ENCODE measurements around the gene GRIP1. TPM values are rescaled to one million over a fixed set of nuclear protein-coding genes. Genes with fewer than 3 reads are reported as not detected.
"Not testable (repeated sequence)": the region's sequence is repeated elsewhere in the genome, so short reads cannot be mapped to it uniquely, and the experiment has no call there.

GRIP1 gene
- total RNA-seq, 1 experiment from 2014 or later: 5.0 TPM

DNA sequence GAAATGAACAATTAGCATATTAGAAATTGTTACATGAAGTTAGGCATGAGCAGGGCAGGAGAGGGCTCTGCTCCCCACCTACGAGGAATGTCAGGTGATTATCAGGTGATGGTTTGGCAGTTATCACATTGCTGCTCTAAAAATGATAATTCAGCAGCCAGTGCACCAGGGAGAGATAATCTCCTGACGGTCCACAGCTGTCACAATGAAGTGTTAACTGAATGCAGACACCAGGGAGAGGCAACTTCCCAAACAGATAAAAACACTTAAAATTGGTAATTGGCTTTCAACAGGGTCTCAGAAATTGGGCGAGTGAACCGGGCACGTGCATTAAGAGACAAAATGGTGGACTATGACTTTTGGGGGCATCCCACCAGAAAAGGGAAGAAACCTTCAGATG lies 176.0 kb downstream of the GRIP1 start:
- in situ Hi-C loops (cut with HindIII; ENCODE audit: low pct_unique_long_range_greater_than_20kb, low sequenced_read_pairs): no loop called here
- DNase-seq (ENCODE audit: low read depth): no peak

DNA sequence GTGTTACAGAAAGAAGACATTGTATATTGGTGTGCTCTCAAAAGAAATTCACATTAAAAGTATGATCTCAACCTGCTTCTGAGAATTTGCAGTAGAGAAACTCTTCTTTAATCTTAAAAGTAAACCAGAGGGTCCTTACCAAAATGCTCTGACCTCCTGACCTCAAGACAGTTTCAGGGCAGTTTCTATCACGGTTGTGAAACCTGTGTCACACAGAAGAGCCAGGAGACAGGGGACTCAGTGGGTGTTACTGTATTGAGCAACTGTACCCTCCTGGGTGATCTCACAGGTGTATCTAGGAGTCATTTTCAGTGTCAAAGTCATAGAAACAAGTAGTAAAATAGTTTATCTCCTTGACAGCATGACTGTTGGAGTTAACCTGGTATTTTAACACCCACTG lies 178.0 kb downstream of the GRIP1 start:
- no peak for DNase-seq (ENCODE audit: low read depth)
- in situ Hi-C loops (cut with HindIII; ENCODE audit: low pct_unique_long_range_greater_than_20kb, low sequenced_read_pairs): no loop called here

DNA sequence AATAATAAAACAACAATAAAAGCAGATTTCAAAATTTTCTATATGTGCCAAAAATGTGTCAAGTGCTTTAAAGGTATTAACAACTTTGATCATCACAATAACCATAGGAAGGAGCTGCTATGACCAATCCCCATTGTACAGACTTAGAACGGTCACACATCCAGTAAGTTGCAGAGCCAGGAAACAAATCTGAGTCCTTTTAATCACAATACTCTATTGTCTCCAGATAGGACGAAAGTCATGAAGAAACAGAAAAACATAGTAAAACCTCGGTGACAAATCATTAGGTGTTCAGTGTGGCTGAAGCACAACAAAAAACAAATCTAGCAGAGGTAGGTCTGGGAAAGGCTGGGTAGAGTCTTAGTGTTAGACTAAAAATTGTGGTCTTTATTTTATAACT lies 178.8 kb downstream of the GRIP1 start:
- in situ Hi-C loops (cut with HindIII; ENCODE audit: low pct_unique_long_range_greater_than_20kb, low sequenced_read_pairs): no loop called here
- no peak for DNase-seq (ENCODE audit: low read depth)

DNA sequence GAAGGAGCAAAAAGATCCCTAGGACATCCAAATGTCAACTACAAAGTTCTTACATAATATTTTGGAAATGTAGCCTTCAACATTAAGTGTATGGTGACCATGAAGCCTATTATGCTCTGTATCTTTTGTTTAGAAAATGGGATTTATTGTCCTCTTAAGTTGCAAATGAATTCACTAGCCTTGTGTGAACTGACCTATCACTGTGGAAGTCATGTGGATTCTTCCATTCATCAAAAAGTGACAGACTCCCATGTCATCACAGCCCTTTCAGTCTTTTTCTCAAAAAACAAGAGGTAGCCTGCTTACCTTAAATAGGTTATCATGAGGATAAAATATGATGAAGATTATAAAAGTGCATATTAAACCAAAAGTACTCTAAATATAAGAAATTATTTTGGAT lies 179.9 kb downstream of the GRIP1 start:
- DNase-seq (ENCODE audit: low read depth): no peak
- in situ Hi-C loops (cut with HindIII; ENCODE audit: low pct_unique_long_range_greater_than_20kb, low sequenced_read_pairs): no loop called here

DNA sequence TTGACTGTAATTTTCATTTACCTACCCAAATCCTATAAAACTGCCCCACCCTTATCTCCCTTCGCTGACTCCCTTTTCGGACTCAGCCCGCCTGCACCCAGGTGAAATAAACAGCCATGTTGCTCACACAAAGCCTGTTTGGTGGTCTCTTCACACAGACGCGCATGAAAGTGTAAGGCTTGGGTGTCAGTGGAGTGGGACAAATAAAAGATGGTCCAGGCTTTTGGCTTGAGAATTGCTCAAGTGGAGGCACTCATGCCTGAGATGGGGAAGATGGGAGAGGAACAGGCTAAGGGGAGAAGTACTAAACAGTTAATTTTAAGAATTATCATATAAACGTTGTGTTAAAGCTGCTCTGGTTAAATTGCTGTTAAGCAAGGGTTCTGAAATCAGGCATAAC lies 180.8 kb downstream of the GRIP1 start:
- DNase-seq (ENCODE audit: low read depth); in situ Hi-C loops (cut with HindIII; ENCODE audit: low pct_unique_long_range_greater_than_20kb, low sequenced_read_pairs): not testable (repeated sequence)

DNA sequence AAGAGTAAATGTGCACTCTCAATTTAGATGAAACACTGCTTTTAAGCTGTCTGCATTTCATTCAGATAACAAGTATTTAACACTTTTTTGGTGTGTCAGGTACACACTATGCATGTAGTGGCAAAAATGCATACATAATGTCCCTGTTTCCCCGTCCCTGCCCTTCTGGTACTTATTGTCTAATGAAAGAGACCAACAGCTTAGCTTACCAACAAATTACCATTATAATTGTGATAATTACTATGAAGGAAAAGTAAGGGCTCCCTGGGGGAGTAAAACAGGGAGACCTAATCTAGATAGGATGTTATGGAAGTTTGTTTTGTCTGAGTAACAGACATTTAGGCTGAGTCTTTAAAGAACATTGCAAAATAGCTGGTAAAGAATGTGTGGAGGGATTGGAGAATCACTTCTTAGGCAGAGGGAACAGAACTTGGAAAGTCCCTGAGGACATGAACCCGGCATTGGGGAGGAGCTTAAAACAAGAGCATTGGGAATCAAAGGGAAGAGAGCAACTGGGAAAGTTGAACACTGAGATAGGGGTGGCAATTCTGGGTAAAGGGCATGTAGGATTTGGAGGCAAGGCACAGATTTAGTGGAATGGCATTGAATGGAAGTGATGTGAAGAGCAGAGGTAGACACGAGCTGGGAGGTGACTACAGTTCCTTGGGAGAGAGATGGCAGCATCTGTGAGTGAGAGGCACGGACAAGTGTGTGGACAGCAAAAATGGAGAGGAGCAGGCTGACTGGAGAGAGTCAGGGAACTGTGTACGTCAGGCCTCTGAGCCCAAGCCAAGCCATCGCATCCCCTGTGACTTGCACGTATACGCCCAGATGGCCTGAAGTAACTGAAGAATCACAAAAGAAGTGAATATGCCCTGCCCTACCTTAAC lies 181.6 kb downstream of the GRIP1 start:
- no peak for DNase-seq (ENCODE audit: low read depth)
- in situ Hi-C loops (cut with HindIII; ENCODE audit: low pct_unique_long_range_greater_than_20kb, low sequenced_read_pairs): no loop called here

DNA sequence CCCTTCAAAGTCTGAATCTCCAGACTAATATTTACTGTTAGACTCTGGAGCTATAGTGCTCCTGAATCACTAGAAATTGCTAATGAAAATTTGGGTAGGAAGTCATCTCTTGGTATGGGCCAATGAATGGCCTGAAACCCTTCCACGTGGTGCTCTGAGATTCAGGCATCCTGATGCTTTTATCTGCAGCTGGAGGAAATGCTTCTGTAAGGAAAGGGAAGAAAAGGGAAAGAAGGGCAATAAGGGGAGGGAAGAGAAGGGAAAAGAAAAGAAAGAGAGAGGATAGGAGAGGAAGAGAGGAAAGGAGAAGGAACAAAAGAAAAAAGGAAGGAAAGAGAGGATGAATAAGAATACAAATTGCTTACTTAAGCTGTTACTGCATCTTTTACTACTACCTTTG lies 182.3 kb downstream of the GRIP1 start:
- in situ Hi-C loops (cut with HindIII; ENCODE audit: low pct_unique_long_range_greater_than_20kb, low sequenced_read_pairs): no loop called here
- no peak for DNase-seq (ENCODE audit: low read depth)

DNA sequence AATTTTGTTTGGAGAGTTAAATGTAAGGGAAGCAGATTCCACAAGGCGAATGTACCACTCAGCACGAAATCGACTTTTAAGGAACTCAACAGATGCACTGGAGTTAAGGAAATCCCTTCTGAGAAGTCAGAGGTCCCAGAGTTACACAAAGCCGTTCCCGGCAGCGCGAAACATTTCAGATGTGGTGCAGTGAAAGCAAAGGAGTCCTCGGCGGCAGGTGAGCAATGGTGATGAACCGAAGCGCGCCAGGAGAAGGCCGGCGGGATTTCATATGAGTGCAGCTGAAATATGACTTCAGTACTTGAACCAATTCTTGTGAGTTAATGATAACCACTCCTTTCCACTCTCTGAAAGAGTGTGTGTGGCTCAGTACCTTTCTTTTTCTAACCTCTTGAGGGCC lies 183.2 kb downstream of the GRIP1 start:
- no peak for DNase-seq (ENCODE audit: low read depth)
- in situ Hi-C loops (cut with HindIII; ENCODE audit: low pct_unique_long_range_greater_than_20kb, low sequenced_read_pairs): no loop called here

DNA sequence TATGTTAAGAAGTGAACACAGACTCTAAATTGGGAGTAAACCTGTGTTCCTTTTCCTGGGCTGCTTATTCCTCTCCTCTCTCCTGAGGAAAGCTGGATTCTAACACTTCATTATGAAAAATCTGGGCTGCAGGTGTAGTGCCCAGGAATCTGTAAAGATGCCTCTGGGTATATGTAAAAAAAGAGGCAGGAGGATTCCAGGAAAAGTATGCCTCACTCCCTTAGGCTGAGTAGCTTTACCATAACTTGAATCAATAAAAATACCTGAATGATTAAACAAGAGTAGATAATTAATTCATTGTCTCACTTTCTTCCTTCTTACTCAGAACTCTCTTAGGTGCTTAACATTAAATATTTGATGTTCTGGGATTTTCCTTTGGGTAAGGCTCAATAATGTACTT lies 185.1 kb downstream of the GRIP1 start:
- in situ Hi-C loops (cut with HindIII; ENCODE audit: low pct_unique_long_range_greater_than_20kb, low sequenced_read_pairs): no loop called here

DNA sequence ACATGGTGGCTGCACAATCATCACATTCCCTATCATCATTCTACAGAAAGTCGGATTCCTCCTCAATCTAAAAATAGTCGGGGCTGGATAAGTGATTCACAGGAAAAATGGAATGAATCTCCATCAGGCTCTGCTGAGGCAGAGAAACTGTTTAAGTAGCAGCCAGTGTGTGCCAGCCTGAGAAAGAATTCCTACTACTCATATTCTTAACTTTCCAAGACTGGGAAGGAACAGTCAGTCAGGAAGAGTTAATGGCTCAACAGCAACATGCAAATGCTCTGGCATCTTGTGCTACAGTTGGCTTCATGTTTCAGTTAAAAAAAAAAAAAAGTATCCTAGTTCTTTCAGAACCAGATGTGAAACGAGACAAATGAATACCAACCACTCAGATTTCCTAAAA lies 187.0 kb downstream of the GRIP1 start:
- no peak for DNase-seq (ENCODE audit: low read depth)
- in situ Hi-C loops (cut with HindIII; ENCODE audit: low pct_unique_long_range_greater_than_20kb, low sequenced_read_pairs): no loop called here

More for the DNA sequence above, 185.1 kb downstream of the GRIP1 start:
- DNase-seq (ENCODE audit: low read depth): no peak

DNA sequence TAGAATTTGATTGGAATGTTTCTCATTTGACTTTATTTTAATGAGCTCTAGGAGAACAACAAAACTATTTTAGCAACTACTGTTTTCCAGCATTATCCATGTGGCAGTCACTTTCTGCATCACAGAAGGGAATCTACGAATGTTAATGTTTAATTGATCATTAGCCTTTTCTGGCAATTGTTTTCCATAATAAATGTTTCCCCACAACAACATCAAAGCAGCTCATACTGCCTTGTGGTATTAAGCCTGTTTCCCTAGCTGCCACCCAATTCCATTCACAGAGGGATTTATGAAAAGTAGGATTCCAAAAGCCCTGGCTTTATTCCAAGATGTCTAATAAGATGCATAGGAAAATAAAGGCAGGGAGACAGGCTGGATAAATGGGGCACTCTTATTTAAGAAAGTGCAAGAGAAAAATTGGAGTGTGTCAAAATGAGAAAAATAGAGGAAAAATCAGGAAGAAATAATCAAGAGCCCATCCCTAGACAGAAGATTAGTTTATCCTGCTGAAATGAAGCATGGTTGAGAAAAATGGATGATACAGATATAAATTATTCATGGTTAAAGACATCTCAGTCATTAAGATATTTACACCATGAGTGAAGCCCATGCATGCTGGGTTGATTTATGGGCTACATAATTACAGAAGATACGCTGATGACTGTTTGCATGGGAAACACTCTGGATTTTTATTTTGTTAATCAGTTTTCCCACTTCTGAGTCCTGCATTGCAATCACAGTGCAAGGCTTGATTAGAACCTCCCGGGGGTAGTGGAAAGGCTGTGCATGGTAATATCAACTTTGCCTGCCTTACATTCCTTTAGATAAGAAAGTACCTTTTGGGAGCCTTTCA lies 196.3 kb downstream of the GRIP1 start:
- in situ Hi-C loops (cut with HindIII; ENCODE audit: low pct_unique_long_range_greater_than_20kb, low sequenced_read_pairs): no loop called here
- DNase-seq (ENCODE audit: low read depth): no peak

DNA sequence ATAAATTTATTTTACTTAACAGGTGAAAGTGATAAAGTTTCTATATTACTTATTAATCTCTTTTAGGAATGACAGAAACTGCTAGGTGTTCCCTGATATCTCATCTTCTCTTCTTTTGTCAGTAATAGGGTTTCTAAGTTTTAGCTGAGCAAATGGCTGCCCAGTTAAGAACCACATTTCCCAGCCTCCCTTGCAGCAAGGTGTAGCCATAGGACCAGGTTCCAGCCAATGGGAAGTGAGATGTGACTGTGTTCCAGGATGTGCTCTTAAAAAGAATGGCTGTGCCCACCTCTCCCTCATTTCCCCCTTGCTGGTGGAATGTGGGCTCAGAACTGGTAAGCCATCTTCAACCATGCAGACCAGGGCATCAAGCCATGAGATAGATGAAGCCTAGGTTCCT lies 210.9 kb downstream of the GRIP1 start:
- in situ Hi-C loops (cut with HindIII; ENCODE audit: low pct_unique_long_range_greater_than_20kb, low sequenced_read_pairs): no loop called here
- DNase-seq (ENCODE audit: low read depth): no peak

DNA sequence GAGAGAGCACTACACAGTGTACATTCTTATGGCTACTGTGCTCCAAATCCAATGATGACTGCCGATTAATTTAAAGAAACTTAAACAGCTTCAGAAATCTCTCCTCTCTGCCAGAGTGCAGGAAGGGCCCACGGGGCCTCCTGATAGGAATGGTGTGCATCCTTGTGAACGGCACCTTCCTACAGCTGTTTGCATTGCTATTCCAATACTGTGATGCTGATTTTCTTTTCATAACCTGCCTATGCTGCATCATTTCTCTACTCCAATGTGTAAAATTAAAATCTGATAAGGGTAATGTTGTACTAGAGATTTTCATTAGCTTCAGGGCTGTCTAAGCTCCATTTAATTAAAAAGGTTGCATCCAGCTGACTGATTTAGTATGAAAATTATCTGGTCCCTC lies 217.5 kb downstream of the GRIP1 start:
- in situ Hi-C loops (cut with HindIII; ENCODE audit: low pct_unique_long_range_greater_than_20kb, low sequenced_read_pairs): no loop called here
- no peak for DNase-seq (ENCODE audit: low read depth)

DNA sequence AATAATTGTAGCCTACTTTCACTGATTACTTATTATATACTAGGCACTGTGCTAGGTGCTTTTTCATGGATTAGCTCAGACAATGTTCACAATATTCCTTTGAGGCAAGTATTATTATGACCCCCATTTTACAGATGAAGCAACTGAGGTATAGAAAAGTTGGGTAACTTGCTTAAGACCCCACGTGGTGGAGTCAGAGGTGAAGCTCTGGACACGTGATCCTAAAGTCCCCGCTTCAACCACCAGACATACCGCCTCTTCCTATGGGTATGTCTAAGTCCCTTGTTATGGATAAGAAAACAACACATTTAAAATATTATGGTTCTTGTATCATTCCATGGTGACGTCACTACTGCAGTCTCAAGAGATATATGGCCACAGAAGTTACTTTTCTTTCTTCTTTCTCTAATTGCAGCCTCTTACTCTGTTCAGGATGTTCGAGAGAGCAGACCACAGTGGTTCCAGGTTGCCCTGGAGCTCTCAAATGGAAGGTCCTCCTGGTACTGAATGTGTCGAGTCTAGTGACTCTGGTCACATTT lies 218.9 kb downstream of the GRIP1 start:
- DNase-seq (ENCODE audit: low read depth): no peak
- in situ Hi-C loops (cut with HindIII; ENCODE audit: low pct_unique_long_range_greater_than_20kb, low sequenced_read_pairs): no loop called here

DNA sequence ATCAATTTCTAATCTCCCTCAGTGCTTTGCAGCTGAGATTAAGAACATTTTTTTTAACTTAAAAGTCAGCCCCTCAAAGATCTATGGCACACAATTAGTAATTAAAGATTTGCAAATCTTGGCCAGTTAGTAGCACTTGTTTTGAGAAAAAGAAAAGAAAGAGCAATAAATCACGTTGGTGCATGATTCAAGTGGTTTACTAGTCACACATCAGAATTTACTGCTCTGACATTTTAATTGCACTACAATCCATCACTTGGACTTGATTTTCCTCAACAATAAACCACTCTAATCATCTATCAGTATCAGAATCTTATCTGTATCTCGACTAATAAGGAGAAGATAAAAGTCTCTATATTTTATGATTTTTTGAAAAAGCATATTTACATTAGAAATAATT lies 222.3 kb downstream of the GRIP1 start:
- in situ Hi-C loops (cut with HindIII; ENCODE audit: low pct_unique_long_range_greater_than_20kb, low sequenced_read_pairs): no loop called here

DNA sequence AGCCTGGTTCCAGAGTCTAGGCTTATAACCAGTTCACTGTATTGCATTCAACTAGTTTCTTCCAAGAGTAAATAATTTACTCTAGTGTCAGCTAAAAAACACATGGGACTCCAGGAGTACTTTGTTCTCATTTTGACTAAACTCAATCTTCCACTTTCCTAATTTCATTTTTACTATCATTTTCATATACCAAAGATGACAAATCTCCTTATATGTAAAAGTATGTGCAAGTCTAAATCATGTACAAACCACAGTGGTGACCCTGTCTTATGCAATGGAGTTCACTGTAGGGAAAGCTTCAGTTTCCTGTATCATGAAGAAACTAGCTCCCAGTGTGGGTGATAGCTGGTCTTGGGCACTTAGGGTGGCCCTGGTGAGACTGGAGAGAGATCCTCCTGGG lies 225.0 kb downstream of the GRIP1 start:
- in situ Hi-C loops (cut with HindIII; ENCODE audit: low pct_unique_long_range_greater_than_20kb, low sequenced_read_pairs): no loop called here
- no peak for DNase-seq (ENCODE audit: low read depth)

More for the DNA sequence above, 222.3 kb downstream of the GRIP1 start:
- no peak for DNase-seq (ENCODE audit: low read depth)

DNA sequence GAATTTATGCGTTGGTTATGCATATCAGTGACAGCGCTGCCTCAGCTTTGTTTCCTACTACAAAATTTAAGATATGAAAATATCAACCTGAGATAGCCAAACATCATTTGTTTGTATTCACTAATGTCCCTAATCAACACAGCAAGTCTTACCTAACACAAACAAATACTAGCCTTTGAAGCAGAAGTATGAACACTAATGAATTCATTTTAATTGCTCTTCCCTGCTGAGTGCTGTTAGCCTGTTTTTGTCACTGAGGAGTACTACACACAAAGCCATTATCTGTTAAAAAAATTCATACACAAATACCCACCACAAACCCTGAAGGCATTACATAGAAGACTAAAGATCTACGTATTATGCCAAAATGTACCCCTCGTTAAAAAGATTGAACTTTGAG lies 225.8 kb downstream of the GRIP1 start:
- no peak for DNase-seq (ENCODE audit: low read depth)
- in situ Hi-C loops (cut with HindIII; ENCODE audit: low pct_unique_long_range_greater_than_20kb, low sequenced_read_pairs): no loop called here

DNA sequence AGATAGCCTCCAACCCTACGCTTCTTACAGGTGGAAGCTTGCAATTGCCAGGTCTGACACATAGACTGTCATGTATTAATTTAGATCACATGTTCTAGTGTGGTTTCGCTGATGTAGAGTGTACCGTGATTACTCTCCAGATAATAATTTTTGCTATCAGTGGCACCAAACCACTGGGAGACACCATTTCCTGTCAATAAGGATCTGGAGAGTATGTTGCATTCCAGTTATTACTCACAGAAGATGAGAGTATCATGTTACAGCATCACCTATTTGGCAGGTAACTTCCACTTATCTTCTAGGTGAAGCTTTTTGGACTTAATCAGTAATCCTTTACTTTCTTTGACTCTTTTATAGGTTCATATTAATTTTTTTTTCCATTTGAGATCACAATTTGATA lies 229.3 kb downstream of the GRIP1 start:
- in situ Hi-C loops (cut with HindIII; ENCODE audit: low pct_unique_long_range_greater_than_20kb, low sequenced_read_pairs): no loop called here
- no peak for DNase-seq (ENCODE audit: low read depth)

DNA sequence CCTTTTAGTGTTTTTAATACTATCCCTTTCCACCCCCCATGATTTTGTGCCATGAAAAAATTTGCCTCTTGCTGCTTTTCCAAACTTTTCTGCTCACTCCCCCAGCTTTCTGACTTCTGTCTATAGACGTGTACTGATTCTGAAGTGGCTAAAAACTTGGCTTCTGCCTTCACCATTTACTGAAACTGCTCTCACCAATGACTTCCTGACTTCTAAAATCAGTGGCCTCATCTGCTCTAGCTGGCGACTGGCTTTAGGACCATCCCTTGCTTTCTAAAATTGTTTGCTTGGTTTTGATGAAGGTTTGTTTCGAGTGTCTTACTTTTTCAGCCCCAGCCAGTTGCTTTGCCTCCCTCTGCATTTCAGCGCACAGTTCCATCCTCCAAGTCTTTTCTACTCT lies 231.2 kb downstream of the GRIP1 start:
- no peak for DNase-seq (ENCODE audit: low read depth)

More for the DNA sequence above, 231.2 kb downstream of the GRIP1 start:
- in situ Hi-C loops (cut with HindIII; ENCODE audit: low pct_unique_long_range_greater_than_20kb, low sequenced_read_pairs): no loop called here
